Measurements from ENCODE around the gene ADORA2B.

ADORA2B gene

DNA sequence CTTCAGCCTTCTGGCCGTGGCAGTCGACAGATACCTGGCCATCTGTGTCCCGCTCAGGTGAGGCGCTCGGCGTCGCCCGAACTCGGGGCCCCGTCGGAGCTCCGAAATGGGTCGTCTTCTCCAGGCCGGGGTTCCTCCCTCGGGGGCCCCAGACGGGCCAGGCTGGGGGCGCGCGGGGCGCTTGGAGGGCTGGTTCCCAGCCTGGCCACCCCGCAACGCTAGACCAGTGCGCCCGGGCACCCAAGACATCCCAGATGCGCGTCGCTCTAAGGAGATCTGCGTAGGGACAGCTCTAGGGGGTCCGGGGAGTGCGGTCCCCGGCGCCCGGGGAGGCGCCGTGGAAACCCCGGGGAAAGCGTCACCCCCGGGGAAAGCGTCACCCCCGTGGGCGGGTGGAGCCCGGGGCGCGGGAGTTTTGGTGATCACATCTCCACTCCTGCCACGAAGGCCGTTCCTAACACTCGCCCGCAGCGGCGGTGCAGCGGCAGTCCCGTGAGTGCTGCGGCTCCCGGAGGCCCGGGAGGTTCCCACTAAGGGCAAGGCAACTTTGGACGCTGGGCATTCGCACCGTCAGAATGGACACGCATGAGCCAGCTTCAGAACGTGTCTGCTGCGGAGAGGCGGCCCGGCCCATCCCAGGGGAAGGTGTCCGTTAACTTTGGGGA lies 729 bp downstream of the ADORA2B start:
- ATAC-seq: peak; percentile 10
- TF ChIP-seq, protein P1, sequence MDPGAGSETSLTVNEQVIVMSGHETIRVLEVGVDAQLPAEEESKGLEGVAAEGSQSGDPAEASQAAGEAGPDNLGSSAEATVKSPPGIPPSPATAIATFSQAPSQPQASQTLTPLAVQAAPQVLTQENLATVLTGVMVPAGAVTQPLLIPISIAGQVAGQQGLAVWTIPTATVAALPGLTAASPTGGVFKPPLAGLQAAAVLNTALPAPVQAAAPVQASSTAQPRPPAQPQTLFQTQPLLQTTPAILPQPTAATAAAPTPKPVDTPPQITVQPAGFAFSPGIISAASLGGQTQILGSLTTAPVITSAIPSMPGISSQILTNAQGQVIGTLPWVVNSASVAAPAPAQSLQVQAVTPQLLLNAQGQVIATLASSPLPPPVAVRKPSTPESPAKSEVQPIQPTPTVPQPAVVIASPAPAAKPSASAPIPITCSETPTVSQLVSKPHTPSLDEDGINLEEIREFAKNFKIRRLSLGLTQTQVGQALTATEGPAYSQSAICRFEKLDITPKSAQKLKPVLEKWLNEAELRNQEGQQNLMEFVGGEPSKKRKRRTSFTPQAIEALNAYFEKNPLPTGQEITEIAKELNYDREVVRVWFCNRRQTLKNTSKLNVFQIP (CRISPR knock-in tag; IDR thresholded peaks at IDR 0.05; ENCODE audit: borderline replicate concordance, low read depth): no peak
- TF ChIP-seq, protein P2, sequence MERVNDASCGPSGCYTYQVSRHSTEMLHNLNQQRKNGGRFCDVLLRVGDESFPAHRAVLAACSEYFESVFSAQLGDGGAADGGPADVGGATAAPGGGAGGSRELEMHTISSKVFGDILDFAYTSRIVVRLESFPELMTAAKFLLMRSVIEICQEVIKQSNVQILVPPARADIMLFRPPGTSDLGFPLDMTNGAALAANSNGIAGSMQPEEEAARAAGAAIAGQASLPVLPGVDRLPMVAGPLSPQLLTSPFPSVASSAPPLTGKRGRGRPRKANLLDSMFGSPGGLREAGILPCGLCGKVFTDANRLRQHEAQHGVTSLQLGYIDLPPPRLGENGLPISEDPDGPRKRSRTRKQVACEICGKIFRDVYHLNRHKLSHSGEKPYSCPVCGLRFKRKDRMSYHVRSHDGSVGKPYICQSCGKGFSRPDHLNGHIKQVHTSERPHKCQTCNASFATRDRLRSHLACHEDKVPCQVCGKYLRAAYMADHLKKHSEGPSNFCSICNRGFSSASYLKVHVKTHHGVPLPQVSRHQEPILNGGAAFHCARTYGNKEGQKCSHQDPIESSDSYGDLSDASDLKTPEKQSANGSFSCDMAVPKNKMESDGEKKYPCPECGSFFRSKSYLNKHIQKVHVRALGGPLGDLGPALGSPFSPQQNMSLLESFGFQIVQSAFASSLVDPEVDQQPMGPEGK (CRISPR knock-in tag; IDR thresholded peaks at IDR 0.05; ENCODE audit: borderline replicate concordance): no peak
- TF ChIP-seq TCF4 (CRISPR knock-in tag; IDR thresholded peaks at IDR 0.05; ENCODE audit: borderline replicate concordance) (no peak), ARNTL (CRISPR knock-in tag; IDR thresholded peaks at IDR 0.05; ENCODE audit: borderline replicate concordance, low read depth) (no peak), CSDC2 (CRISPR knock-in tag; IDR thresholded peaks at IDR 0.05) (no peak), SNAI2 (CRISPR knock-in tag; IDR thresholded peaks at IDR 0.05) (no peak), ZC3H10 (CRISPR knock-in tag; IDR thresholded peaks at IDR 0.05) (no peak), ZNF565 (CRISPR knock-in tag; conservative IDR thresholded peaks at IDR 0.05; ENCODE audit: low read depth) (no peak), ZFP30 (CRISPR knock-in tag; IDR thresholded peaks at IDR 0.05) (no peak)

DNA sequence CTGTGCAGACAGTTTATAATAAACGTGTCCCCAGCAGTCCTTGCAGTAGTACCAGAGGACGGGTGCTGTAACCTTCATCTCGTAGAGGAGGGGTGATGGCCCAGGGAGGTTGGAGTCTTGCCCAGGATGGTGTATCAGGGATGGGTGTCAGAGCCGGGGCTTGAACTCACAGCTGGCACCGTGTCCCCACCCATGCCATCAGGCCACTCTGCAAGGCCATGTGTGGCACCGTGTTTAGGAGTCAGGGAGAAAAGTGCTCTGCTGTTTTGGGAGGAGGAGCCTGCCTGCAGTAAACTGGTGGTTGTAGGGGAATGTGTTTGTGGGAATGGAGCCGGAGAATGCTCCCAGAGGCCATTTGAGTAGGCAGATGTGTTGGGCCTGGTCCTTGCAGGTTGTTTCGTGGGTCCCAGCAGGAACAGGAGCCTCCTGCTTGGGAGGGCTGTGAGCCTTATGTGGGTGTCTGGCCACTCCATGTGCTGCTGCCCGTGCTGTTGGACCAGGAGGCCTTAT lies 1.7 kb downstream of the ADORA2B start:
- TF ChIP-seq ARNTL (CRISPR knock-in tag; IDR thresholded peaks at IDR 0.05; ENCODE audit: borderline replicate concordance, low read depth) (no peak), ZFP30 (CRISPR knock-in tag; IDR thresholded peaks at IDR 0.05) (no peak), OSR1 (CRISPR knock-in tag; IDR thresholded peaks at IDR 0.05) (no peak), TOX (CRISPR knock-in tag; IDR thresholded peaks at IDR 0.05; ENCODE audit: borderline replicate concordance) (no peak), ESRRG (CRISPR knock-in tag; IDR thresholded peaks at IDR 0.05) (no peak), BACH2 (CRISPR knock-in tag; IDR thresholded peaks at IDR 0.05; ENCODE audit: borderline replicate concordance) (no peak), GLIS3 (CRISPR knock-in tag; IDR thresholded peaks at IDR 0.05) (no peak), TCF4 (CRISPR knock-in tag; IDR thresholded peaks at IDR 0.05; ENCODE audit: borderline replicate concordance) (no peak), ZNF565 (CRISPR knock-in tag; conservative IDR thresholded peaks at IDR 0.05; ENCODE audit: low read depth) (no peak), ZNF8 (CRISPR knock-in tag; IDR thresholded peaks at IDR 0.05) (no peak), ISL1 (CRISPR knock-in tag; IDR thresholded peaks at IDR 0.05) (no peak), RARB (CRISPR knock-in tag; IDR thresholded peaks at IDR 0.05) (no peak), SNAI2 (CRISPR knock-in tag; IDR thresholded peaks at IDR 0.05) (no peak), ZNF70 (CRISPR knock-in tag; IDR thresholded peaks at IDR 0.05) (no peak), PPARA (CRISPR knock-in tag; IDR thresholded peaks at IDR 0.05; ENCODE audit: borderline replicate concordance) (no peak)
- TF ChIP-seq, protein P2 (CRISPR knock-in tag; IDR thresholded peaks at IDR 0.05; ENCODE audit: borderline replicate concordance): no peak
- TF ChIP-seq, protein P1 (CRISPR knock-in tag; IDR thresholded peaks at IDR 0.05; ENCODE audit: borderline replicate concordance, low read depth): no peak
- TF ChIP-seq, protein P3, sequence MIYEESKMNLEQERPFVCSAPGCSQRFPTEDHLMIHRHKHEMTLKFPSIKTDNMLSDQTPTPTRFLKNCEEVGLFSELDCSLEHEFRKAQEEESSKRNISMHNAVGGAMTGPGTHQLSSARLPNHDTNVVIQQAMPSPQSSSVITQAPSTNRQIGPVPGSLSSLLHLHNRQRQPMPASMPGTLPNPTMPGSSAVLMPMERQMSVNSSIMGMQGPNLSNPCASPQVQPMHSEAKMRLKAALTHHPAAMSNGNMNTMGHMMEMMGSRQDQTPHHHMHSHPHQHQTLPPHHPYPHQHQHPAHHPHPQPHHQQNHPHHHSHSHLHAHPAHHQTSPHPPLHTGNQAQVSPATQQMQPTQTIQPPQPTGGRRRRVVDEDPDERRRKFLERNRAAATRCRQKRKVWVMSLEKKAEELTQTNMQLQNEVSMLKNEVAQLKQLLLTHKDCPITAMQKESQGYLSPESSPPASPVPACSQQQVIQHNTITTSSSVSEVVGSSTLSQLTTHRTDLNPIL (CRISPR knock-in tag; IDR thresholded peaks at IDR 0.05; ENCODE audit: low read depth): no peak
- TF ChIP-seq, protein P4, sequence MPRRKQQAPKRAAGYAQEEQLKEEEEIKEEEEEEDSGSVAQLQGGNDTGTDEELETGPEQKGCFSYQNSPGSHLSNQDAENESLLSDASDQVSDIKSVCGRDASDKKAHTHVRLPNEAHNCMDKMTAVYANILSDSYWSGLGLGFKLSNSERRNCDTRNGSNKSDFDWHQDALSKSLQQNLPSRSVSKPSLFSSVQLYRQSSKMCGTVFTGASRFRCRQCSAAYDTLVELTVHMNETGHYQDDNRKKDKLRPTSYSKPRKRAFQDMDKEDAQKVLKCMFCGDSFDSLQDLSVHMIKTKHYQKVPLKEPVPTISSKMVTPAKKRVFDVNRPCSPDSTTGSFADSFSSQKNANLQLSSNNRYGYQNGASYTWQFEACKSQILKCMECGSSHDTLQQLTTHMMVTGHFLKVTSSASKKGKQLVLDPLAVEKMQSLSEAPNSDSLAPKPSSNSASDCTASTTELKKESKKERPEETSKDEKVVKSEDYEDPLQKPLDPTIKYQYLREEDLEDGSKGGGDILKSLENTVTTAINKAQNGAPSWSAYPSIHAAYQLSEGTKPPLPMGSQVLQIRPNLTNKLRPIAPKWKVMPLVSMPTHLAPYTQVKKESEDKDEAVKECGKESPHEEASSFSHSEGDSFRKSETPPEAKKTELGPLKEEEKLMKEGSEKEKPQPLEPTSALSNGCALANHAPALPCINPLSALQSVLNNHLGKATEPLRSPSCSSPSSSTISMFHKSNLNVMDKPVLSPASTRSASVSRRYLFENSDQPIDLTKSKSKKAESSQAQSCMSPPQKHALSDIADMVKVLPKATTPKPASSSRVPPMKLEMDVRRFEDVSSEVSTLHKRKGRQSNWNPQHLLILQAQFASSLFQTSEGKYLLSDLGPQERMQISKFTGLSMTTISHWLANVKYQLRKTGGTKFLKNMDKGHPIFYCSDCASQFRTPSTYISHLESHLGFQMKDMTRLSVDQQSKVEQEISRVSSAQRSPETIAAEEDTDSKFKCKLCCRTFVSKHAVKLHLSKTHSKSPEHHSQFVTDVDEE (CRISPR knock-in tag; IDR thresholded peaks at IDR 0.05): no peak
- TF ChIP-seq, protein P5, sequence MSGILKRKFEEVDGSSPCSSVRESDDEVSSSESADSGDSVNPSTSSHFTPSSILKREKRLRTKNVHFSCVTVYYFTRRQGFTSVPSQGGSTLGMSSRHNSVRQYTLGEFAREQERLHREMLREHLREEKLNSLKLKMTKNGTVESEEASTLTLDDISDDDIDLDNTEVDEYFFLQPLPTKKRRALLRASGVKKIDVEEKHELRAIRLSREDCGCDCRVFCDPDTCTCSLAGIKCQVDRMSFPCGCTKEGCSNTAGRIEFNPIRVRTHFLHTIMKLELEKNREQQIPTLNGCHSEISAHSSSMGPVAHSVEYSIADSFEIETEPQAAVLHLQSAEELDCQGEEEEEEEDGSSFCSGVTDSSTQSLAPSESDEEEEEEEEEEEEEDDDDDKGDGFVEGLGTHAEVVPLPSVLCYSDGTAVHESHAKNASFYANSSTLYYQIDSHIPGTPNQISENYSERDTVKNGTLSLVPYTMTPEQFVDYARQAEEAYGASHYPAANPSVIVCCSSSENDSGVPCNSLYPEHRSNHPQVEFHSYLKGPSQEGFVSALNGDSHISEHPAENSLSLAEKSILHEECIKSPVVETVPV (CRISPR knock-in tag; IDR thresholded peaks at IDR 0.05): no peak
- no peak for ATAC-seq
